ENCODE data around the gene CGREF1. TPM values are rescaled to one million over a fixed set of nuclear protein-coding genes. Genes with fewer than 3 reads are reported as not detected.
A peak's percentile ranks its signal among the peaks of the same experiment; 100 is the strongest.
"Not testable (repeated sequence)": the region's sequence is repeated elsewhere in the genome, so short reads cannot be mapped to it uniquely, and the experiment has no call there.

Gene CGREF1
- total RNA-seq, 1 donor from 2014 or later: 18.3 TPM

DNA sequence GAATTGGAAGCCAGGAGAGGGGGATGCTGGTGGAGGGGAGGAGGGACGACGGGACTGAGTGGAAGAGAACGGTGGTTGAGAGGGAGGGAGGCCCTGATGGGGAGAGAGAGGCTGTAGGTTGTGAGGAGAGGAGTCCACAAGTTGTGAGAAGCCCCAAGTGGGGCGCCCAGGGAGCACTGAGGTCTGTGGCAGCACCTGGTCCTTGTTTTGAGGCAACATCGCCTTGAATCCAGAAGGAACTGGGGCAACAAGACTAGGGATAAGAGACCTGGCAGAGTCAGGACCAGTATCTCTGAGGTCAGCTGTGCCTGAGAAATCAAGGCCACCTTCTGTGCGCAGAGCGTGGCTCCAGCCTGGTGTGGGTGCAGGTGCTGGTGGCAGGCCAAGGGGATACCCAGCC is 19.2 kb upstream of the CGREF1 start:
- FAIRE-seq: no peak
- DNase-seq (ENCODE audit: low spot score in 2 of 2): no peak

DNA sequence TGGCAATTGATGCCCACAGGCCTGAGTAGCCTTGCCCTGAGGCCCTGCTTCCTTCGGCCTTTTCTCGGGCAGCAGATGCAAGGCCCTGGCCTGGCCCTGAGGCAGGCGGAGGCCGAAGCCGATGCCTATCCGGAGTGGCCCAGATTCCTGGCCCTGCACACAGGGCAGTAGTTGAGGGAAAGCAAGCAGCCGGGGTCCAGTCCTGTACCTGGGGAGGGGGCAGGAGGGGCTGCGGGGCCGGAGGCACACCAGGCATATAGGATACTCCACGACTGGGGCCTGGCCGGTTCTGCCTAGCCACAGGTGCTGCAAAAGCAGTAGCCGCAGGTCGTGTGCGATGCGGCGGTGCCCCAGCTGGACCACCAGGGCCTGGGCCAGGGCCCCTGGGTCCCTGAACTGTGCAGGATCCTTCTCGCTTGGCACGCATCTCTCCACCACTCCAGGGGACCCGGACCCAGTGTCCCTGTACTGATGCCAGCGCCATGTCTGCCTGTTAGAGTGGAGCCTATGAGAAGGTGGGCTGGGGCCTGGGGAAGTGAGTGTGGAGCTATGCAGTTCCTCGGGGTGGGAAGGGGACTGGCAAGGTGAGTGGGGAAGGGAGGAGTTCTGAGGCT is 18.5 kb upstream of the CGREF1 start:
- FAIRE-seq (no peak), DNase-seq (ENCODE audit: low spot score in 2 of 2) (no peak)

- FAIRE-seq (no peak), DNase-seq (ENCODE audit: low spot score in 2 of 2) (no peak)
Observed at GRCh38 chr2:27136751-27137150, 17.8 kb upstream of the CGREF1 start.

DNA sequence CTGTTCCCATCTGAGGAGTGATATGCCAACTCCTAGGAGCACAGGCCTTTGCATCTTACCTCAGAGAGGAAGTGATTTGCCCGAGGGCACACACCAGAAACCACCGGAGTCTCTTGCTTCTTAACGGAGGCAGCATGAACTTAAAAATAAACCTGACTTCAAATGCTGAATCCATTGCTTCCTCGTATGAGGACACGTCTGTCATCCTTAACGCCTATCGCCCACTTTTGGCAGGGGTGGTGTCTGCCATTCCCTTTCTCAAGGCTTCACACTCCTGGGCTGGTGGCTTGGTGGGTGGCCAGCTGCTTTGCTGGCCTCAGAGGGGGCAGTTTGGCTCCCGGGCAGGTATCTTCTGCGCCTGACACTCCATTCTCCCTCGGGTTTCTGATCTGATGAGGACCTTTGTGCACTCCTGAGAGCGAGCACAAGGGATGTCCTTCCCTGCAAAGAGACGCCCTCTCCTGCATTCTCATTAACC is 16.6 kb upstream of the CGREF1 start:
- FAIRE-seq: no peak
- DNase-seq (ENCODE audit: low spot score in 2 of 2): no peak

GRCh38 chr2:27134781-27135477 is 16.0 kb upstream of the CGREF1 start:
- DNase-seq (ENCODE audit: low spot score in 2 of 2) (no peak), FAIRE-seq (no peak)

DNA sequence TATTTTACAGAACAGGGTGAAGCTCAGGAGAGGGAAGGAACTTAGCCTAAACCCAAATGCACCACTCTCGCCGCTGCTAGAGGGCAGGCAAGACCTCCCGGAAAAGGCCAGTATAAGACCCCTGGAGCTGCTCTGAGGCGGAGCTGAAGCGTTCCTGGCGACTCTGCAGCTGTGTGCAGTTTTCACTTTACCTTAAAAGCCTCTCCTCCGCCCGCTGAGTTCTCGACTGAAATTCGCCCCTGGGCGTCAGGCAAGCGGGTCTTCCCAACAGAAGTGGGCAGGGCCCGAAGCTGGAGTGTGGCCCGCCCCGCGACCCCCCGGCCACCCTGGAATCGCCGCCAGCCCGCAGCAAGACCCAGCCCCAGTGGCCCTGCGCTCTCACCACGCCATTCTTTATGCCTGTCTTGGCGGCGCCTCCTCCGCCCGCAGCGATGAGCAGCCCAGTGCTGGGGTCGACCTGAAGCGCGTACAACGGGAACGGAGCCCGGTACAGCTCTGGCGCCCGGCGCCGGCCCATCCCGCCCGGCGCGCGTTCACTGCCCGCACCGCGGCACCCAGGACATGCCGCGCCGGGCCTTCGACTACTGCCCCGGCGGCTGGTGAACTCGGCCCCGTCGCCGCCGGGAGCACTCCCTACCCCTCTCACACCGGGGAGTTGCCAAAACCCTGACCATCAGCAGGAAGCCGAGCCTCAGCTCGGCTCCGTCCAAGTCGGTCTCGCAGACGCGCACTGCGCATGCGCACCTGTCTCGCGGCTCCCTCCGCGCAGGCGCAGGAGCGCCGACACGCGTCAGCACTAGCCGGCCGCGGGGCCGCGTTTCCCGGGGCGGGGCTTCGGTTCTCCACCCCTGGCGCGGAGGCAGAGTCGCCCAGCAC is 15.2 kb upstream of the CGREF1 start, which contains the start of gene PREB:
Gene PREB (minus strand): TSS at position 732 of the 876 bp plus-strand sequence. CDS start 215 bp downstream, at position 517.
- DNase-seq (ENCODE audit: low spot score in 2 of 2) (peak; percentile 97 to 98), FAIRE-seq (no peak)

DNA sequence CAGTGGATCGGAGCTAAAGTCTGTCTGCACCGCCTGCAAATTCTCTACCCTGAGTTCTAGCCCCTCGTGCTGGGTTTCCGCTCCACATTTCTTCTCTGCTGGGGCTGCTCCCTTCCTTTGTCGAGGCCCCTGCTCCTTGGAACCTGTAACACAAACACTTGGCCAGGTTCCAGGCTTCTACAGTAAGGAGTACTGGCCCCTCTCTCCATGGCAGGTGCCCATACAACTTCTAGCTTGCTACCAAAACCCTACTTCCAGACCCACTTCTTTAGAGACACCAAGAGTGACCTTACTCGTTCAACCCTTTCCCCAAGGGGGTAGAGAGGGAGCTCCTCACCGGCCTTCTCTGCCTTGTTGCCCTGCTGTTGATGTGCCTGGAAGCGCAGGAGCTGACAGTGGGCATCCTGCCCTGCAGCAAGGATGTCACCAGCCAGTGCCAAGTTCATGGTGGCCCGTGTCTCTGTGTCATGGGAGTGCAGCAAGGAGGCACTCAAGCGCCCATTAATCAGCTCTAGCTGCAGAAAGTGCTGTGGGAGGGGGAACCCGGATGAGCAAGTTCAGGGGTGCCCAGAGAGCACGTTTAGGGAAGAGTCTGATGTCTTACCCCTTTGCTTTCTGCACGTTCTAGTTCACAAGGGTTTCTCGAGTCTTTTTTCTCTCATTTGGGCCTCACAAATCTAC is 14.4 kb upstream of the CGREF1 start:
- FAIRE-seq (no peak), DNase-seq (ENCODE audit: low spot score in 2 of 2) (no peak)

GRCh38 chr2:27131429-27131828 is 12.5 kb upstream of the CGREF1 start:
- DNase-seq (ENCODE audit: low spot score in 2 of 2) (no peak), FAIRE-seq (no peak)

- FAIRE-seq (no peak), DNase-seq (ENCODE audit: low spot score in 2 of 2) (no peak)
Observed at GRCh38 chr2:27130396-27130795, 11.5 kb upstream of the CGREF1 start.

DNA sequence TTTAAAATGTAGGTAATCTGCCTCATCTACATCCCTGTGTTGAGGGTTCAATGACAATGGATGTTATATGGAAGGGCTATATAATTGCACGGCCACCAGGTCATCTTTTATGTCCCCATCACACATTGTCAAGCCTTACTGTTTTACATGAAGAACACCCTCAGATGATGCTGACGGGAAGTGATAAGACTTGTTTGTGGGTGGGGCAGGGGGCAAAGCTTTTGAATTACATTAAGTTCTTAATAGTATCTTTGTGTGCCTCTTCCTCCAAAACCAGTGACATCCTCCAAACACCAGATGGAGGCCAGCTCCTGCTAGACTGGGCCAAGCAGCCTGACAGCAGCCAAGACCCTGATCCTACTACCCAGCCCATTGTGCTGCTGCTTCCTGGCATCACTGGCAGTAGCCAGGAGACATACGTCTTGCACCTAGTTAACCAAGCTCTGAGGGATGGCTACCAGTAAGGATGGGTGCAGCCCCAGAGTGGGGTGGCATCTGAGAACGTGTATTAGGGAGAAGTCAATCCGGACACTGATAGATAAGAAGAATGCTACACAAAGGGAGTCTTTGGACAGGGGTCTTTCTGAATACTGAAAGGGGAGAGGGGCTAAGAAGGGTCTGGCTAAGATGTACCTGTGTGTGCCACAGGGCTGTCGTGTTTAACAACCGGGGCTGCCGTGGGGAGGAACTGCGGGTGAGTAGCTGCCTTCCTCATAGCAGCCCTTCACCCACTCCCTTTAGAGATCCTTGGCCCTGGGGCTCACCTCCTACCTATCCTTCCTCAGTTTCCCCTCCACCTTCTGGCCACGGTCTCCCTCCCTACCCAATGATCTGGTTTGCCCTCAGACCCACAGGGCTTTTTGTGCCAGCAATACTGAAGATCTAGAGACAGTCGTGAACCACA is 10.0 kb upstream of the CGREF1 start:
- DNase-seq (ENCODE audit: low spot score in 2 of 2): no peak
- no peak for FAIRE-seq

GRCh38 chr2:27127883-27128667 is 9.1 kb upstream of the CGREF1 start:
- FAIRE-seq (no peak), DNase-seq (ENCODE audit: low spot score in 2 of 2) (no peak)

GRCh38 chr2:27126252-27126710 is 7.4 kb upstream of the CGREF1 start:
- no peak for DNase-seq (ENCODE audit: low spot score in 2 of 2)
- no peak for FAIRE-seq

DNA sequence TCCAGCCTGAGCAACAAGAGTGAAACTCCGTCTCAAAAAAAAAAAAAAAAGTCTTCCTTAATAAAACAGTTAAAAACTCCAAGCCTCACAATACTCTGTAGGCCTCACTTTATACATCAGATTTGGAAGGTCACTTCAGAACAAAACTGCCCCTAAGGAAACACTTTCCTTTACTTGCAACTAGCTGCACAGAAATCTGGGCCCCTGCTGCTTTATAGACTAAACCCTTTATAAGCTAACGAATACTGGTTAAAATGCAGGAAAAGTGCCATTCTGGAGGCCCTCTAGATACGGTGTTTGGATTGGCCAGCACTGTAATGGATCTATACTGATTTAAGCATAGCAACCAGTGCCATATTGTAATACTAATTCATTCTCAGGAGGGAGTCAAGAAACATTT is 6.2 kb upstream of the CGREF1 start:
- FAIRE-seq: no peak
- no peak for DNase-seq (ENCODE audit: low spot score in 2 of 2)

DNA sequence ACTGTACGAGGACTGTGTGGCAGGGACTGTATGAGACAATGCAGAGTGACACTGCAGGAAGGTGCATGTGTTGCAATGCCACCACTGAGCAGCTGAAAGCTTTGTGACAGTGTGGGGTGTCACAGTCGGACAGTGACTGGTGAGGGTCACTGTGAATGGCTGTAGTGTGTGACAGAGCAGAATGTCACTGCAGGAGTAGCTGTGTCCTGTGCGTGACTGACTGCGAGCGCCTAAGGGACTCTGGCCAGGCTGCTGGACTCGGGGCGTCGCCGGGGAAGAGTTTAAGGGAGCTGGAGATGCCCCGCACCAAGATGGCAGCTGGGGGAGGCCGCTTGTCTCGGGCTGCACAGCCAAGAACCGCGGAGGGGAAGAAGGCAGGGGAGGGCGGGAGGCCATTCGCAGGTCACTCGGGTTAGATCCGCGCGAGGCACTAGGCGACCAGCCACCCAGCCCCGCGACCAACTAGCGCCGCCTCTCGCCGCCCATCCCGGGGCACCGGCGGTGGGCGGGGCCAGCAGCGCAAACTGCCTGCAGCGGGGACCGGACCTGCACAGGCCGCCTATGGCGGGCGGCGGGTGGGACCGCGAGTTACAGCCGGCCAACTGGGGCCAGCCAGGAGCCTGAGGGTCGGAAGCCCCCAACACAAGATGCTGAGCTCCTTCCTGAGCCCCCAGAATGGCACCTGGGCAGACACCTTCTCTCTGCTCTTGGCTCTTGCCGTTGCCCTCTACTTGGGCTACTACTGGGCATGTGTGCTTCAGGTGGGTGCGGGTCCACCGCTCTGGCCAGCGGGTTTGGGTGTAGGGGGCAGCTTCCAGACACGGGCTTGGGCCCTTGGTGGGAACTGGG is 4.6 kb upstream of the CGREF1 start, which contains the start of gene ABHD1:
Gene ABHD1 (plus strand): TSS at position 514 of the 849 bp plus-strand sequence. CDS start 134 bp downstream, at position 648.
- FAIRE-seq: no peak
- DNase-seq (ENCODE audit: low spot score in 2 of 2): peak; percentile 76 to 82

GRCh38 chr2:27122791-27123190 is 3.9 kb upstream of the CGREF1 start:
- FAIRE-seq (no peak), DNase-seq (ENCODE audit: low spot score in 2 of 2) (no peak)

DNA sequence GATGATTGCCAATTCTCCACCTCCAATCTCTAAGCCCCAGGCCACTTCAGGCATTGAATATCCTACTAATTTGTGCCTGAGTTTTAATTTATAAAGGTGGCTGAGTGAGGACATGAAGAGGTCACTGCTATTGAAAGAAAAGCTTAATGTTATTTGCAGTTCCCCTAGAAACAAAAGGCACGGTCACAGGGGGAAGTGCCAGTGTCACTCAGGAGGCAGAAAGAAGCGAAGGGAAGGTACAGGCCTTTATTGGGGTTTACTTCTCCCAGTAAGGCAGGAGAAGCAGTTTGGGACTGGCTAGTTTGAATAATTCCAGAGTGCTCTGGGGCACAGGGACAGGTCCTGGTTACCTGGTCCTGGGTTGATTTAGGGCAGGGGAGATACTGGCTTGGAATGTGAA is 3.0 kb upstream of the CGREF1 start:
- FAIRE-seq: no peak
- no peak for DNase-seq (ENCODE audit: low spot score in 2 of 2)

DNA sequence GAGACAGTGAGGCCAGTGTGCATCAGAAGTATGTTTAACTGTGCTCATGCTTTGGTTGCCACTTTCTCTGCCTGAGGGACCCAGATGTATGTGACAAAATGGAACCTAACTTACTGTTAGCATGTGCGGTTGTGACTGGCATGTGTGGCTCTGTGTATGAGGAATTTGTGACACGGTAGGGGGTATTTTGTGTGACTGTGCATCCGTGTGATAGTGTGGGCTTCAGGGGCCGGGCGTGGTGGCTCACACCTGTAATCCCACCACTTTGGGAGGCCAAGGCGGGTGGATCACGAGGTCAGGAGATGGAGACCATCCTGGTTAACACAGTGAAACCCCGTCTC is 372 bp upstream of the CGREF1 start:
- not testable (repeated sequence) for FAIRE-seq
- peak in 1 of 2 donors; percentile 45 for DNase-seq (ENCODE audit: low spot score in 2 of 2)
